Activated CD4-positive, alpha-beta T cell treated with anti-CD3 and anti-CD28 coated beads, Interleukin-2, Interleukin-4, amounts not matched to agents 100 ng/mL and 50 ng/mL, durations not matched to agents 16 hours and 8 hours (primary cell): Measurements from ENCODE around the gene ARHGEF10L.
"Not testable (repeated sequence)": the region's sequence is repeated elsewhere in the genome, so short reads cannot be mapped to it uniquely, and the experiment has no call there.

Experiments
- DNase-seq: peaks from one replicate; pipeline ENCODE4 v3.0.0-alpha.2; 2020; ENCODE audit warnings: low spot score

The ARHGEF10L gene

GRCh38 chr1:17743008-17743647 is 203.6 kb downstream of the ARHGEF10L start:
- no peak for DNase-seq

- DNase-seq: no peak
These were observed 204.4 kb downstream of the ARHGEF10L start for GRCh38 chr1:17743925-17744324.

- DNase-seq: no peak
These were observed 205.4 kb downstream of the ARHGEF10L start for GRCh38 chr1:17744666-17745478.

DNA sequence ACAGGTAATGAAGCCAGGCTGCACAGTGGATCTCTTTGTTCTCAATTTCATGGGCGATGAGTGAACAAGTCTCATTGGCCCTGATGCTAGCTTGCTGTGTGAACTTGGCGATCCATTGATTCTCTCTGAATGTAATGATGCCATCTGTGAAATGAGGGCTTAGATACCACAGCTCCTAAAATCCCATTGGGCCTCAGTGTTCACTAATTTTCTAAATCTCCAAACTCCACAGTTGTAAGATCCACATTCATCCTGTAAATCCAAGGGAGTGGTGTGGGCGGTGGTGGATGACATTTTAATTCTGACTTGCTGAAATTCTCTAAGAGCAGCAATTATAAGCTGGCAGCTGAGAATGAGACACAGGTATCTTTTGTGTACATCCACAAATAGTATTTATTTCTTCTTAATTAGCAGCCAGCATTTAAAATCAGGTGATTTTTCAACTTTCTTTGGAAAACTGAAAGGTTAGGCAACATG is 206.0 kb downstream of the ARHGEF10L start:
- DNase-seq: no peak

DNA sequence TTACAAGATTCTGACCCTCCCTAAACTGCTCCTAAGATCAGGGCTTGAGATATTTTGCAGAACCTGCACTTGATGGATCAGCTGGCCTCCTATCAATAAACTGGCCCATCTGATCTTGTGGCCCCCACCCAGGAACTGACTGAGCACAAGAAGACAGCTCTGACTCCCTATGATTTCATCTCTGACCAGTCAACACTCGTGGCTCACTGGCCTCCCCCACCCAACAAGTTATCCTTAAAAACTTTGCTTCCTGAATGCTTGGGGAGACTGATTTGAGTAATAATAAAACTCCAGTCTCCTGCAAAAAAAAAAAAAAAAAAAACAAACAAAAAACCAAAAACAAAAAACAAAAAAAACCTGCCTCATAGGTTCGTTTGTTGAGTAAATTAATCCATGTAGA is 206.8 kb downstream of the ARHGEF10L start:
- DNase-seq: not testable (repeated sequence)

GRCh38 chr1:17746920-17747319 is 207.4 kb downstream of the ARHGEF10L start:
- no peak for DNase-seq
